Neural cell (in vitro differentiated cells): ENCODE results near the gene IGLON5.

Experiments
- CTCF ChIP-seq: fragments of 450-650 bp; IDR thresholded peaks from 2 replicates; pipeline ENCODE4 v1.5.1; 2014; ENCODE audit warnings: antibody characterized with exemption, mild to moderate bottlenecking, moderate library complexity; ENCODE audit not compliant: poor library complexity, severe bottlenecking
- EP300 ChIP-seq: fragments of 450-650 bp; conservative IDR thresholded peaks from 2 replicates; pipeline ENCODE4 v1.6.1; 2014; ENCODE audit warnings: antibody characterized with exemption, mild to moderate bottlenecking, moderate library complexity; ENCODE audit not compliant: poor library complexity, severe bottlenecking
- REST ChIP-seq: IDR thresholded peaks from 2 replicates; pipeline ENCODE4 v1.6.1; 2012; ENCODE audit warnings: borderline replicate concordance

GRCh38 chr19:51352783-51353360 lies 41.4 kb downstream of the IGLON5 start:
- TF ChIP-seq CTCF = no peak
- TF ChIP-seq EP300 = no peak
- no peak for TF ChIP-seq REST
